K562 (cell line): ENCODE data around the gene POLD1. TPM values are rescaled to one million over a fixed set of nuclear protein-coding genes. Genes with fewer than 3 reads are reported as not detected.

ENCODE experiments used
- ESRRA ChIP-seq: fragments of 450-650 bp; IDR thresholded peaks from 2 replicates; pipeline ENCODE4 v1.6.1; 2014; ENCODE audit warnings: low read depth, mild to moderate bottlenecking, moderate library complexity, borderline replicate concordance
- HLTF ChIP-seq: fragments of 450-650 bp; IDR thresholded peaks from 2 replicates; pipeline ENCODE4 v1.6.1; 2016
- POLR2H ChIP-seq: IDR thresholded peaks from 2 replicates; pipeline ENCODE4 v1.6.1; 2016; ENCODE audit warnings: missing genetic modification characterization, low read depth, mild to moderate bottlenecking, control low read depth, missing compliant biosample characterization, moderate library complexity
- TAF15 ChIP-seq: fragments of 200-400 bp; formaldehyde crosslinking; IDR thresholded peaks from 2 replicates; pipeline ENCODE4 v1.6.1; 2017; ENCODE audit warnings: mild to moderate bottlenecking, low read depth, low read length, moderate library complexity
- ZNF609 ChIP-seq: sonication (generic); formaldehyde crosslinking; IDR thresholded peaks from 2 replicates; pipeline ENCODE4 v1.8.1; 2023; ENCODE audit warnings: missing genetic modification reagents, mild to moderate bottlenecking, borderline replicate concordance
- polyA plus RNA-seq, 8 experiments: library from polyadenylated mRNA; depleted of rRNA in 4 of 8; stranded (reverse) in 5 of 8; unstranded in 3 of 8; fragments of >200 nt; fragmentation: Nextera tagmentation in 2 of 8; fragmentation: Illumina TruSeq in 1 of 8; extraction: Ambion mirVana in 2 of 8; extraction: Trizol in 1 of 8; gene quantifications; 2 replicates each; pipeline versions ENCODE4 v1.2.1 to v1.2.3, GENCODE V29; 2011 to 2014; ENCODE audit warnings: inconsistent platforms in 1 of 8, missing spikeins in 1 of 8
- total RNA-seq, 7 experiments: library from RNA; depleted of rRNA in 6 of 7; stranded (reverse); fragments of >200 nt in 6 of 7; fragmentation: Illumina TruSeq in 2 of 7; extraction: Trizol in 2 of 7; gene quantifications; 2 replicates each; pipeline versions ENCODE4 v1.2.1 to v1.2.3, GENCODE V29; 2011 to 2021; ENCODE audit warnings: low replicate concordance in 1 of 7
- TF ChIP-seq, protein P1 (sequence below): fragments of 450-650 bp; IDR thresholded peaks from 2 replicates; pipeline ENCODE4 v1.6.1; 2016; ENCODE audit warnings: mild to moderate bottlenecking, moderate library complexity
- TF ChIP-seq, protein P2 (sequence below): IDR thresholded peaks from 3 replicates; pipeline ENCODE4 v1.6.1; 2011; ENCODE audit warnings: borderline replicate concordance, mild to moderate bottlenecking; ENCODE audit not compliant: insufficient read length, insufficient read depth

Gene POLD1
- total and polyA plus RNA-seq, 9 of the 15 experiments (the other 6 are each of a cell fraction or from before 2014, with no cell fraction given): 1.3 to 312 (median 47.8) TPM

DNA sequence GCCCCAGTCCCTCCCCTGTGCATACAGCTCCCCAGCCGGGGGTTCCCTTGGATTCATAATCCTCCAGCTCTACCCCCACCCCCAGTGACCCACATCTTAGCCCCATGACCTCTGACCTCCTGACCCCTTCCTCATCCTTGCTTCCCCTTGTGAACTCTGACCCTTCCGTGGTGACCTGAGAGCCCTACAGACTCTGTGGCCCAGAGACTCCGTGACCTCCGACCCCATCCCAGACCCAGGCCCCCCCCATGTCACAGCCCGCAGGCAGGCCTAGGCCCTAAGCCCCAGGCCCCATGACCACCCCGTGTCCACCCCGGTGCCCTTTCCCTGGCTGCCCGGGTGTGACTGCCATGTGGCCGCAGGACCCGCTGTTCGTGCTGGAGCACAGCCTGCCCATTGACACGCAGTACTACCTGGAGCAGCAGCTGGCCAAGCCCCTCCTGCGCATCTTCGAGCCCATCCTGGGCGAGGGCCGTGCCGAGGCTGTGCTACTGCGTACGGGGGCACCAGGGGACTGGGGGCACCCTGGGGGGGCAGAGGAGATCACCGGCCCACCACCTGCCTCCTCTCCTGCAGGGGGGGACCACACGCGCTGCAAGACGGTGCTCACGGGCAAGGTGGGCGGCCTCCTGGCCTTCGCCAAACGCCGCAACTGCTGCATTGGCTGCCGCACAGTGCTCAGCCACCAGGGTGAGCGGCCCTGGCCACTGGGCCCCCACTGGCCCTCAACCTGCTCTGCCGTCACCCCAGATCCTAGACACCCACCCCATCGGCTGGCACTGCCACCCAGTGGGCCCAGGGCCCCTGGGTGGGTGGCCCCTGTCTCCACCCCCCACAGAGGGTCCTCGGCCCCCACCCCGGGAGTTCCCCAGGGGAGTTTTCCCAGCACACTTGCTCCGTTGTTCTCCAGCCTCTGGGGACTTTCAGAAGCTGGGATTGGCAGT lies 32.2 kb downstream of the POLD1 start (continued):
- TF ChIP-seq, protein P1, sequence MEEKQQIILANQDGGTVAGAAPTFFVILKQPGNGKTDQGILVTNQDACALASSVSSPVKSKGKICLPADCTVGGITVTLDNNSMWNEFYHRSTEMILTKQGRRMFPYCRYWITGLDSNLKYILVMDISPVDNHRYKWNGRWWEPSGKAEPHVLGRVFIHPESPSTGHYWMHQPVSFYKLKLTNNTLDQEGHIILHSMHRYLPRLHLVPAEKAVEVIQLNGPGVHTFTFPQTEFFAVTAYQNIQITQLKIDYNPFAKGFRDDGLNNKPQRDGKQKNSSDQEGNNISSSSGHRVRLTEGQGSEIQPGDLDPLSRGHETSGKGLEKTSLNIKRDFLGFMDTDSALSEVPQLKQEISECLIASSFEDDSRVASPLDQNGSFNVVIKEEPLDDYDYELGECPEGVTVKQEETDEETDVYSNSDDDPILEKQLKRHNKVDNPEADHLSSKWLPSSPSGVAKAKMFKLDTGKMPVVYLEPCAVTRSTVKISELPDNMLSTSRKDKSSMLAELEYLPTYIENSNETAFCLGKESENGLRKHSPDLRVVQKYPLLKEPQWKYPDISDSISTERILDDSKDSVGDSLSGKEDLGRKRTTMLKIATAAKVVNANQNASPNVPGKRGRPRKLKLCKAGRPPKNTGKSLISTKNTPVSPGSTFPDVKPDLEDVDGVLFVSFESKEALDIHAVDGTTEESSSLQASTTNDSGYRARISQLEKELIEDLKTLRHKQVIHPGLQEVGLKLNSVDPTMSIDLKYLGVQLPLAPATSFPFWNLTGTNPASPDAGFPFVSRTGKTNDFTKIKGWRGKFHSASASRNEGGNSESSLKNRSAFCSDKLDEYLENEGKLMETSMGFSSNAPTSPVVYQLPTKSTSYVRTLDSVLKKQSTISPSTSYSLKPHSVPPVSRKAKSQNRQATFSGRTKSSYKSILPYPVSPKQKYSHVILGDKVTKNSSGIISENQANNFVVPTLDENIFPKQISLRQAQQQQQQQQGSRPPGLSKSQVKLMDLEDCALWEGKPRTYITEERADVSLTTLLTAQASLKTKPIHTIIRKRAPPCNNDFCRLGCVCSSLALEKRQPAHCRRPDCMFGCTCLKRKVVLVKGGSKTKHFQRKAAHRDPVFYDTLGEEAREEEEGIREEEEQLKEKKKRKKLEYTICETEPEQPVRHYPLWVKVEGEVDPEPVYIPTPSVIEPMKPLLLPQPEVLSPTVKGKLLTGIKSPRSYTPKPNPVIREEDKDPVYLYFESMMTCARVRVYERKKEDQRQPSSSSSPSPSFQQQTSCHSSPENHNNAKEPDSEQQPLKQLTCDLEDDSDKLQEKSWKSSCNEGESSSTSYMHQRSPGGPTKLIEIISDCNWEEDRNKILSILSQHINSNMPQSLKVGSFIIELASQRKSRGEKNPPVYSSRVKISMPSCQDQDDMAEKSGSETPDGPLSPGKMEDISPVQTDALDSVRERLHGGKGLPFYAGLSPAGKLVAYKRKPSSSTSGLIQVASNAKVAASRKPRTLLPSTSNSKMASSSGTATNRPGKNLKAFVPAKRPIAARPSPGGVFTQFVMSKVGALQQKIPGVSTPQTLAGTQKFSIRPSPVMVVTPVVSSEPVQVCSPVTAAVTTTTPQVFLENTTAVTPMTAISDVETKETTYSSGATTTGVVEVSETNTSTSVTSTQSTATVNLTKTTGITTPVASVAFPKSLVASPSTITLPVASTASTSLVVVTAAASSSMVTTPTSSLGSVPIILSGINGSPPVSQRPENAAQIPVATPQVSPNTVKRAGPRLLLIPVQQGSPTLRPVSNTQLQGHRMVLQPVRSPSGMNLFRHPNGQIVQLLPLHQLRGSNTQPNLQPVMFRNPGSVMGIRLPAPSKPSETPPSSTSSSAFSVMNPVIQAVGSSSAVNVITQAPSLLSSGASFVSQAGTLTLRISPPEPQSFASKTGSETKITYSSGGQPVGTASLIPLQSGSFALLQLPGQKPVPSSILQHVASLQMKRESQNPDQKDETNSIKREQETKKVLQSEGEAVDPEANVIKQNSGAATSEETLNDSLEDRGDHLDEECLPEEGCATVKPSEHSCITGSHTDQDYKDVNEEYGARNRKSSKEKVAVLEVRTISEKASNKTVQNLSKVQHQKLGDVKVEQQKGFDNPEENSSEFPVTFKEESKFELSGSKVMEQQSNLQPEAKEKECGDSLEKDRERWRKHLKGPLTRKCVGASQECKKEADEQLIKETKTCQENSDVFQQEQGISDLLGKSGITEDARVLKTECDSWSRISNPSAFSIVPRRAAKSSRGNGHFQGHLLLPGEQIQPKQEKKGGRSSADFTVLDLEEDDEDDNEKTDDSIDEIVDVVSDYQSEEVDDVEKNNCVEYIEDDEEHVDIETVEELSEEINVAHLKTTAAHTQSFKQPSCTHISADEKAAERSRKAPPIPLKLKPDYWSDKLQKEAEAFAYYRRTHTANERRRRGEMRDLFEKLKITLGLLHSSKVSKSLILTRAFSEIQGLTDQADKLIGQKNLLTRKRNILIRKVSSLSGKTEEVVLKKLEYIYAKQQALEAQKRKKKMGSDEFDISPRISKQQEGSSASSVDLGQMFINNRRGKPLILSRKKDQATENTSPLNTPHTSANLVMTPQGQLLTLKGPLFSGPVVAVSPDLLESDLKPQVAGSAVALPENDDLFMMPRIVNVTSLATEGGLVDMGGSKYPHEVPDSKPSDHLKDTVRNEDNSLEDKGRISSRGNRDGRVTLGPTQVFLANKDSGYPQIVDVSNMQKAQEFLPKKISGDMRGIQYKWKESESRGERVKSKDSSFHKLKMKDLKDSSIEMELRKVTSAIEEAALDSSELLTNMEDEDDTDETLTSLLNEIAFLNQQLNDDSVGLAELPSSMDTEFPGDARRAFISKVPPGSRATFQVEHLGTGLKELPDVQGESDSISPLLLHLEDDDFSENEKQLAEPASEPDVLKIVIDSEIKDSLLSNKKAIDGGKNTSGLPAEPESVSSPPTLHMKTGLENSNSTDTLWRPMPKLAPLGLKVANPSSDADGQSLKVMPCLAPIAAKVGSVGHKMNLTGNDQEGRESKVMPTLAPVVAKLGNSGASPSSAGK: no peak
- no peak for TF ChIP-seq TAF15
- TF ChIP-seq ZNF609 (CRISPR knock-in tag): no peak
- no peak for TF ChIP-seq HLTF
- TF ChIP-seq, protein P2, sequence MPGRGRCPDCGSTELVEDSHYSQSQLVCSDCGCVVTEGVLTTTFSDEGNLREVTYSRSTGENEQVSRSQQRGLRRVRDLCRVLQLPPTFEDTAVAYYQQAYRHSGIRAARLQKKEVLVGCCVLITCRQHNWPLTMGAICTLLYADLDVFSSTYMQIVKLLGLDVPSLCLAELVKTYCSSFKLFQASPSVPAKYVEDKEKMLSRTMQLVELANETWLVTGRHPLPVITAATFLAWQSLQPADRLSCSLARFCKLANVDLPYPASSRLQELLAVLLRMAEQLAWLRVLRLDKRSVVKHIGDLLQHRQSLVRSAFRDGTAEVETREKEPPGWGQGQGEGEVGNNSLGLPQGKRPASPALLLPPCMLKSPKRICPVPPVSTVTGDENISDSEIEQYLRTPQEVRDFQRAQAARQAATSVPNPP: no peak
- peak; percentile 65 for TF ChIP-seq ESRRA
- TF ChIP-seq POLR2H: no peak
